ENCODE data around the gene ST3GAL6. TPM values are rescaled to one million over a fixed set of nuclear protein-coding genes. Genes with fewer than 3 reads are reported as not detected.

ST3GAL6 gene
- total and polyA plus RNA-seq, 2 of the 8 experiments (the other 6 are each of a cell fraction or from before 2014, with no cell fraction given) = 3.3 to 6.1 TPM

GRCh38 chr3:98807561-98807960 lies 44.4 kb downstream of the ST3GAL6 start (continued):
- TF ChIP-seq TAF1 (IDR thresholded peaks at IDR 0.05; ENCODE audit: low read depth, low read length) = no peak
- TF ChIP-seq FOSL1 (IDR thresholded peaks at IDR 0.05; ENCODE audit: insufficient read depth, low read depth, low read length) = no peak
- TF ChIP-seq JUND (IDR thresholded peaks at IDR 0.05; ENCODE audit: low read length) = no peak
- TF ChIP-seq TBP (IDR thresholded peaks at IDR 0.05; ENCODE audit: low read depth, low read length) = no peak
